Esophagus muscularis mucosa (tissue), 4 donors: ENCODE data around the gene KCNQ4. TPM values are rescaled to one million over a fixed set of nuclear protein-coding genes. Genes with fewer than 3 reads are reported as not detected.
A peak's percentile ranks its signal among the peaks of the same experiment; 100 is the strongest.

Experiments
- DNase-seq: peaks from one replicate; pipeline ENCODE4 v3.0.0-alpha.2; 2017; ENCODE audit errors: extremely low spot score
- H3K27ac ChIP-seq, 4 donors: fragments of 200-600 bp; sonication (generic); replicated peaks in 1 of 4; 1 replicate in 3 of 4; 2 replicates in 1 of 4; pipeline ENCODE4 v1.5.1; 2016 to 2019; ENCODE audit warnings: mild to moderate bottlenecking in 1 of 4
- H3K27me3 ChIP-seq, 4 donors: fragments of 200-600 bp; sonication (generic); one replicate each; pipeline versions ENCODE4 v1.5.1 to v1.6.0; 2016 to 2019
- H3K36me3 ChIP-seq, 4 donors: fragments of 200-600 bp; sonication (generic); one replicate each; pipeline ENCODE4 v1.5.1; 2016 to 2019
- H3K4me1 ChIP-seq, 4 donors: fragments of 200-600 bp; sonication (generic); one replicate each; pipeline ENCODE4 v1.5.1; 2016 to 2019
- H3K4me3 ChIP-seq, 4 donors: fragments of 200-600 bp; sonication (generic); 1 replicate in 2 of 4; 2 replicates in 2 of 4; pipeline ENCODE4 v1.5.1; 2016 to 2019; ENCODE audit warnings: mild to moderate bottlenecking in 4 of 4, moderate library complexity in 1 of 4
- H3K9me3 ChIP-seq, 4 donors: fragments of 200-600 bp; sonication (generic); 1 replicate in 3 of 4; 2 replicates in 1 of 4; pipeline ENCODE4 v1.5.1; 2016 to 2019
- EP300 ChIP-seq: sonication (generic); formaldehyde crosslinking; IDR thresholded peaks from one replicate; pipeline ENCODE4 v1.6.1; 2017; ENCODE audit warnings: antibody characterized with exemption
- POLR2A ChIP-seq: fragments of 450-650 bp; IDR thresholded peaks from one replicate; pipeline ENCODE4 v1.6.1; 2017; ENCODE audit warnings: antibody characterized with exemption, moderate library complexity, mild to moderate bottlenecking, low read depth
- POLR2AphosphoS5 ChIP-seq, 2 donors: sonication (generic); formaldehyde crosslinking; IDR thresholded peaks; one replicate each; pipeline ENCODE4 v1.6.1; 2017; ENCODE audit warnings: antibody characterized with exemption in 2 of 2
- WGBS: methylation state at CpG from one replicate; pipeline ENCODE4 v1.1.5; 2018; 5-methylcytosine and 5-hydroxymethylcytosine counted together
- intact Hi-C: fragments of 100-400 bp; cut with DNase I; formaldehyde crosslinking; loops from one replicate; pipeline ENCODE4 v1.15.1; 2023
- total RNA-seq, 4 donors: library from RNA; depleted of rRNA; stranded (reverse); fragments of >200 nt; gene quantifications; one replicate each; pipeline versions ENCODE4 v1.1.0 to v1.2.1, GENCODE V29; 2016
- TF ChIP-seq, protein P1 (sequence below), 3 experiments: fragments of 200-600 bp in 2 of 3; fragments of 450-650 bp in 1 of 3; sonication (generic) in 2 of 3; IDR thresholded peaks; one replicate each; pipeline ENCODE4 v1.5.1; 2017 to 2019; ENCODE audit warnings: antibody characterized with exemption in 3 of 3, mild to moderate bottlenecking in 2 of 3, moderate library complexity in 1 of 3

Gene KCNQ4
- total RNA-seq, result 10 to 100 TPM in 3 of 4 donors, 1 to 10 TPM in 1; 9.3 to 22.0 (median 17.1) TPM

GRCh38 chr1:40783001-40783905, at the start of gene KCNQ4:
KCNQ4 (plus strand) TSS chr1:40783787; CDS start chr1:40784094, 307 bp downstream.
- Histone ChIP-seq H3K27ac (peak within 1 kb of the TSS; percentile 88 to 91 (median 90)), H3K36me3 (peaks cover 0 to 6% (median 0%) of the 10 kb centered on the region in 4 donors), H3K4me3 (peak within 1 kb of the TSS; percentile 63 to 77 (median 65)), H3K9me3 (no peaks in the 10 kb centered on the region), H3K27me3 (peaks cover 0 to 7% (median 0%) of the 10 kb centered on the region in 4 donors), H3K4me1 (peaks cover 28 to 58% (median 57%) of the 10 kb centered on the region in 4 donors)
- intact Hi-C loops, result no loop called here
- DNase-seq, result no peak
- TF ChIP-seq POLR2AphosphoS5 (IDR thresholded peaks at IDR 0.05), result peak; percentile 48 to 67
- TF ChIP-seq POLR2A, result no peak
- 9% methylated on average over 18 of the region's 73 CpGs for WGBS

- 74% methylated on average over 8 of the region's 8 CpGs for WGBS
- Histone ChIP-seq H3K4me1 (peaks cover 38 to 80% (median 79%) of the 10 kb centered on the region in 4 donors), H3K36me3 (peaks cover 0 to 16% (median 10%) of the 10 kb centered on the region in 4 donors), H3K27ac (peak overlapping the region; percentile 13 to 61 (median 50)), H3K9me3 (no peaks in the 10 kb centered on the region), H3K27me3 (no peaks in the 10 kb centered on the region), H3K4me3 (no peak overlapping the region)
- intact Hi-C loops, result no loop called here
- TF ChIP-seq POLR2AphosphoS5 (IDR thresholded peaks at IDR 0.05) (no peak), POLR2A (no peak), EP300 (no peak)
- TF ChIP-seq, protein P1, sequence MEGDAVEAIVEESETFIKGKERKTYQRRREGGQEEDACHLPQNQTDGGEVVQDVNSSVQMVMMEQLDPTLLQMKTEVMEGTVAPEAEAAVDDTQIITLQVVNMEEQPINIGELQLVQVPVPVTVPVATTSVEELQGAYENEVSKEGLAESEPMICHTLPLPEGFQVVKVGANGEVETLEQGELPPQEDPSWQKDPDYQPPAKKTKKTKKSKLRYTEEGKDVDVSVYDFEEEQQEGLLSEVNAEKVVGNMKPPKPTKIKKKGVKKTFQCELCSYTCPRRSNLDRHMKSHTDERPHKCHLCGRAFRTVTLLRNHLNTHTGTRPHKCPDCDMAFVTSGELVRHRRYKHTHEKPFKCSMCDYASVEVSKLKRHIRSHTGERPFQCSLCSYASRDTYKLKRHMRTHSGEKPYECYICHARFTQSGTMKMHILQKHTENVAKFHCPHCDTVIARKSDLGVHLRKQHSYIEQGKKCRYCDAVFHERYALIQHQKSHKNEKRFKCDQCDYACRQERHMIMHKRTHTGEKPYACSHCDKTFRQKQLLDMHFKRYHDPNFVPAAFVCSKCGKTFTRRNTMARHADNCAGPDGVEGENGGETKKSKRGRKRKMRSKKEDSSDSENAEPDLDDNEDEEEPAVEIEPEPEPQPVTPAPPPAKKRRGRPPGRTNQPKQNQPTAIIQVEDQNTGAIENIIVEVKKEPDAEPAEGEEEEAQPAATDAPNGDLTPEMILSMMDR (IDR thresholded peaks at IDR 0.05), result no peak
- DNase-seq, result no peak
Observed at GRCh38 chr1:40734882-40735628, 48.5 kb upstream of the KCNQ4 start.

- no peaks in the 10 kb centered on the region for H3K9me3 ChIP-seq
- no peak overlapping the region for H3K4me3 ChIP-seq
- TF ChIP-seq EP300 (no peak), POLR2AphosphoS5 (IDR thresholded peaks at IDR 0.05) (no peak), POLR2A (no peak)
- TF ChIP-seq, protein P1 (IDR thresholded peaks at IDR 0.05), result no peak
- intact Hi-C loops, result no loop called here
- H3K4me1 ChIP-seq, result peaks cover 45 to 90% (median 87%) of the 10 kb centered on the region in 4 donors
- no peaks in the 10 kb centered on the region for H3K27me3 ChIP-seq
- DNase-seq, result no peak
- peak overlapping the region; percentile 41 to 64 (median 60) for H3K27ac ChIP-seq
- peaks cover 0 to 19% (median 11%) of the 10 kb centered on the region in 4 donors for H3K36me3 ChIP-seq
Observed at GRCh38 chr1:40736085-40736531, 47.5 kb upstream of the KCNQ4 start.

DNA sequence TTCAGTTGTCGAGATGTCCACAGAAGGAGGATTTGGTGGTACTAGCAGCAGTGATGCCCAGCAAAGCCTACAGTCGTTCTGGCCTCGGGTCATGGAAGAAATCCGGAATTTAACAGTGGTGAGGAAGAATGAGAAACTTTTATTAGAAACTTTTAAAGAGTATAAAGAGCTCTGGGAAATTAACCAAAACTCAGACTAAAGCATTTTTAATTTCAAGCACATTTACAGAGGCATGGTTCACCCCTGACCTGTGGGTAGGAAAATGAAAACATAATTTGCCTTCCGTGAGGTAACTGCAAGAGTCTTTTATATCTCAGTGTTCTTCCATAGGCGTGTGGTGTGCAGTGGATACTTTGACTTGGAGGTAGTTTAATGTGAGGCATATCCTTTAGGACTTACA, 44.8 kb upstream of the KCNQ4 start:
- Histone ChIP-seq H3K36me3 (peaks cover 0 to 29% (median 15%) of the 10 kb centered on the region in 4 donors), H3K27me3 (no peaks in the 10 kb centered on the region), H3K4me1 (peaks cover 48 to 90% (median 86%) of the 10 kb centered on the region in 4 donors), H3K27ac (peak overlapping the region; percentile 68 to 72 (median 70)), H3K4me3 (no peak overlapping the region), H3K9me3 (no peaks in the 10 kb centered on the region)
- intact Hi-C loops, result no loop called here
- TF ChIP-seq EP300, result no peak
- no peak for TF ChIP-seq POLR2A
- TF ChIP-seq POLR2AphosphoS5 (IDR thresholded peaks at IDR 0.05), result no peak
- TF ChIP-seq, protein P1 (IDR thresholded peaks at IDR 0.05), result no peak
- no peak for DNase-seq
- WGBS, result 52% methylated on average over 6 of the region's 6 CpGs
